Tibial artery (tissue), 4 donors: ENCODE measurements around the gene LSS.
A peak's percentile ranks its signal among the peaks of the same experiment; 100 is the strongest.
"Not testable (repeated sequence)": the region's sequence is repeated elsewhere in the genome, so short reads cannot be mapped to it uniquely, and the experiment has no call there.

Experiments
- DNase-seq, 2 donors: peaks; one replicate each; pipeline ENCODE4 v3.0.0-alpha.2; 2019
- H3K27ac ChIP-seq, 2 donors: fragments of 200-600 bp; sonication (generic) in 1 of 2; 1 replicate in 1 of 2; 2 replicates in 1 of 2; pipeline ENCODE4 v1.5.1; 2018 to 2019; ENCODE audit warnings: mild to moderate bottlenecking in 1 of 2
- H3K27me3 ChIP-seq, 2 donors: fragments of 200-600 bp; sonication (generic) in 1 of 2; one replicate each; pipeline versions ENCODE4 v1.5.1 to v1.6.0; 2016 to 2019
- H3K36me3 ChIP-seq, 3 donors: fragments of 200-600 bp; sonication (generic) in 2 of 3; one replicate each; pipeline ENCODE4 v1.5.1; 2016 to 2019; ENCODE audit warnings: mild to moderate bottlenecking in 2 of 3
- H3K4me1 ChIP-seq, 4 donors: fragments of 200-600 bp; sonication (generic) in 2 of 4; 1 replicate in 3 of 4; 2 replicates in 1 of 4; pipeline ENCODE4 v1.5.1; 2016 to 2019
- H3K4me3 ChIP-seq, 2 donors: fragments of 200-600 bp; sonication (generic) in 1 of 2; 1 replicate in 1 of 2; 2 replicates in 1 of 2; pipeline ENCODE4 v1.5.1; 2018 to 2019; ENCODE audit warnings: mild to moderate bottlenecking in 2 of 2
- H3K9me3 ChIP-seq, 3 donors: fragments of 200-600 bp; sonication (generic) in 1 of 3; one replicate each; pipeline ENCODE4 v1.5.1; 2016 to 2019
- CTCF ChIP-seq, 2 experiments: fragments of 200-600 bp in 1 of 2; fragments of 450-650 bp in 1 of 2; IDR thresholded peaks; one replicate each; pipeline ENCODE4 v1.5.1; 2017 to 2019; ENCODE audit warnings: antibody characterized with exemption in 2 of 2, mild to moderate bottlenecking in 1 of 2, moderate library complexity in 1 of 2
- intact Hi-C: fragments of 100-400 bp; cut with DNase I; formaldehyde crosslinking; loops from one replicate; pipeline ENCODE4 v1.15.0; 2023; ENCODE audit warnings: low total_unique reads

LSS gene

GRCh38 chr21:46184625-46185555 is 43.7 kb downstream of the LSS start:
- Histone ChIP-seq H3K4me3 (peak overlapping the region; percentile 37 to 58), H3K27ac (peak overlapping the region; percentile 54 to 74), H3K36me3 (peaks cover 0 to 15% (median 11%) of the 10 kb centered on the region in 3 donors), H3K9me3 (no peaks in the 10 kb centered on the region), H3K27me3 (peaks cover 0 to 7% of the 10 kb centered on the region in 2 donors), H3K4me1 (peaks cover 0 to 17% (median 4%) of the 10 kb centered on the region in 4 donors)
- TF ChIP-seq CTCF (IDR thresholded peaks at IDR 0.05) = no peak
- peak; percentile 65 to 93 for DNase-seq
- intact Hi-C loops = no loop called here

- H3K9me3 ChIP-seq = no peaks in the 10 kb centered on the region
- peaks cover 0 to 13% (median 4%) of the 10 kb centered on the region in 3 donors for H3K36me3 ChIP-seq
- no peak for TF ChIP-seq CTCF (IDR thresholded peaks at IDR 0.05)
- peak in 1 of 2 donors; percentile 83 for DNase-seq
- H3K27me3 ChIP-seq = peaks cover 0 to 7% of the 10 kb centered on the region in 2 donors
- intact Hi-C loops = no loop called here
- peaks cover 0 to 11% (median 4%) of the 10 kb centered on the region in 4 donors for H3K4me1 ChIP-seq
- peak within 1 kb of the TSS; percentile 54 to 74 for H3K27ac ChIP-seq
- H3K4me3 ChIP-seq = peak within 1 kb of the TSS; percentile 37 to 58
Measured at GRCh38 chr21:46183910-46184624, 44.5 kb downstream of the LSS start, which contains the start of gene SPATC1L. Gene SPATC1L (minus strand): TSS chr21:46184459. CDS start chr21:46182816, 1,643 bp downstream.

GRCh38 chr21:46183337-46183909 is 45.2 kb downstream of the LSS start:
- intact Hi-C loops, DNase-seq, H3K27me3 ChIP-seq, H3K9me3 ChIP-seq, H3K27ac ChIP-seq: not testable (repeated sequence)
- peak overlapping the region in 1 of 2 donors; percentile 58 for H3K4me3 ChIP-seq
- H3K4me1 ChIP-seq = peaks cover 0 to 11% (median 4%) of the 10 kb centered on the region in 4 donors
- peaks cover 0 to 13% (median 4%) of the 10 kb centered on the region in 3 donors for H3K36me3 ChIP-seq

- no peak overlapping the region for H3K4me3 ChIP-seq
- no peak for DNase-seq
- H3K27me3 ChIP-seq = peaks cover 0 to 7% of the 10 kb centered on the region in 2 donors
- peaks cover 0 to 13% (median under 1%) of the 10 kb centered on the region in 3 donors for H3K36me3 ChIP-seq
- peaks cover 0 to 11% (median 4%) of the 10 kb centered on the region in 4 donors for H3K4me1 ChIP-seq
- H3K27ac ChIP-seq = no peak overlapping the region
- intact Hi-C loops = no loop called here
- TF ChIP-seq CTCF (IDR thresholded peaks at IDR 0.05) = no peak
- no peaks in the 10 kb centered on the region for H3K9me3 ChIP-seq
Measured at GRCh38 chr21:46182548-46183336, 45.8 kb downstream of the LSS start.

GRCh38 chr21:46181953-46182547 is 46.5 kb downstream of the LSS start:
- Histone ChIP-seq H3K36me3 (peaks cover 0 to 13% (median 0%) of the 10 kb centered on the region in 3 donors), H3K9me3 (no peaks in the 10 kb centered on the region), H3K27me3 (peaks cover 0 to 7% of the 10 kb centered on the region in 2 donors), H3K4me3 (no peak overlapping the region), H3K27ac (no peak overlapping the region), H3K4me1 (peaks cover 0 to 11% (median 4%) of the 10 kb centered on the region in 4 donors)
- TF ChIP-seq CTCF (IDR thresholded peaks at IDR 0.05) = no peak
- intact Hi-C loops = no loop called here
- DNase-seq = no peak
